Measurements from ENCODE around the gene TMOD2. TPM values are rescaled to one million over a fixed set of nuclear protein-coding genes. Genes with fewer than 3 reads are reported as not detected.
"Not testable (repeated sequence)": the region's sequence is repeated elsewhere in the genome, so short reads cannot be mapped to it uniquely, and the experiment has no call there.

The TMOD2 gene
- total RNA-seq, 1 donor from 2014 or later, result 8.4 TPM

DNA sequence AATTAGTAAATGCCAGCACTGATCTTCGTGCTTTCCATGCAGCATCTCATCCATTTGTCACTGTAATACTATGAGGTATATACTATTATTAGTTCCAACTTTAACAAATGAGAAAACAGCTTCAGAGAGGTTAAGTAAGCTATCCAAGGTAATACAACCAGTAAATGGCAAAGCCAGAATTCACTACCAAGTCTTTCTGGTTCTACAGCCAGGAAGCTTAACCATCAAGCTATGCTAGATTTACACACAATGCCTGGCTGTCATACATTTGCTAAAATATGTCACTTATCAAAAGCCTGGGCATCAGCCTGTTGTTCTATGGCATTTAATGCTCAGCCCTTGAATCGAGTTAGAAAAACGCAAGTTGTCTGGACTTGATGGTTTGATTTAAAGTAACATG lies 32.6 kb downstream of the TMOD2 start:
- Histone ChIP-seq H3K4me3 (ENCODE audit: low read length in 3 of 3) (no peak overlapping the region), H3K9ac (ENCODE audit: low read depth in 1 of 3, low read length in 3 of 3) (no peak overlapping the region), H3K27ac (ENCODE audit: low read depth, low read length) (no peak overlapping the region), H3K36me3 (ENCODE audit: control insufficient read depth in 3 of 3, insufficient read depth in 3 of 3, low read length in 3 of 3) (peaks cover 8 to 22% (median 9%) of the 10 kb centered on the region in 3 donors), H3K4me1 (ENCODE audit: control insufficient read depth in 3 of 3, insufficient read depth in 3 of 3, low read length in 3 of 3) (no peaks in the 10 kb centered on the region), H3K27me3 (ENCODE audit: control insufficient read depth in 3 of 3, insufficient read depth in 3 of 3, low read length in 3 of 3) (no peaks in the 10 kb centered on the region), H3K9me3 (ENCODE audit: control insufficient read depth in 3 of 3, low read length in 3 of 3) (no peaks in the 10 kb centered on the region)

DNA sequence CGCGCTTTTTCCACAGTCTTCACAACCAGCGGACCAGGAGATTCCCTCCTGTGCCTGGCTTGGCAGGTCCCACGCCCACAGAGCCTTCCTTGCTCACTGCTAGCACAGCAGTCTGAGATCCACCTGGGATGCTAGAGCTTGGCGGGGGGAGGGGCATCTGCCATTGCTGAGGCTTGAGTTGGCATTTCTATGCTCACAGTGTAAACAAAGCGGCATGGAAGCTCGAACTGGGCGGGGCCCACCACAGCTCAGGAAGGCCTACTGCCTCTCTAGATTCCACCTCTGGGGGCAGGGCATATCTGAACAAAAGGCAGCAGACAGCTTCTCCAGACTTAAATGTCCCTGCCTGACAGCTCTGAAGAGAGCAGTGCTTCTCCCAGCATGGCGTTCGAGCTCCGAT lies 35.7 kb downstream of the TMOD2 start:
- H3K27ac ChIP-seq (ENCODE audit: low read depth, low read length); H3K27me3 ChIP-seq (ENCODE audit: control insufficient read depth in 3 of 3, insufficient read depth in 3 of 3, low read length in 3 of 3); H3K9ac ChIP-seq (ENCODE audit: low read depth in 1 of 3, low read length in 3 of 3); H3K9me3 ChIP-seq (ENCODE audit: control insufficient read depth in 3 of 3, low read length in 3 of 3); H3K4me1 ChIP-seq (ENCODE audit: control insufficient read depth in 3 of 3, insufficient read depth in 3 of 3, low read length in 3 of 3); H3K4me3 ChIP-seq (ENCODE audit: low read length in 3 of 3): not testable (repeated sequence)
- H3K36me3 ChIP-seq (ENCODE audit: control insufficient read depth in 3 of 3, insufficient read depth in 3 of 3, low read length in 3 of 3), result peaks cover 8 to 15% (median 9%) of the 10 kb centered on the region in 3 donors

DNA sequence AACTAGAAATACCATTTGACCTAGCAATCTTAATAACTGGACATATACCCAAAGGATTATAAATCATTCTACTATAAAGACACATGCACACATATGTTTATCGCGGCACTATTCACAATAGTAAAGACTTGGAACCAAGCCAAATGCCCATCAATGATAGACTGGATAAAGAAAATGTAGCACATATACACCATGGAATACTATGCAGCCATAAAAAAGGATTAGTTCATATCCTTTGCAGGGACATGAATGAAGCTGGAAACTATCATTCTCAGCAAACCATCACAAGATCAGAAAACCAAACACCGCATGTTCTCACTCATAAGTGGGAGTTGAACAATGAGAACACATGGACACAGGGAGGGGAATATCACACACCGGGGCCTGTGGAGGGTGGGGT lies 41.1 kb downstream of the TMOD2 start:
- H3K27ac ChIP-seq (ENCODE audit: low read depth, low read length); H3K4me1 ChIP-seq (ENCODE audit: control insufficient read depth in 3 of 3, insufficient read depth in 3 of 3, low read length in 3 of 3); H3K36me3 ChIP-seq (ENCODE audit: control insufficient read depth in 3 of 3, insufficient read depth in 3 of 3, low read length in 3 of 3); H3K9ac ChIP-seq (ENCODE audit: low read depth in 1 of 3, low read length in 3 of 3); H3K27me3 ChIP-seq (ENCODE audit: control insufficient read depth in 3 of 3, insufficient read depth in 3 of 3, low read length in 3 of 3); H3K9me3 ChIP-seq (ENCODE audit: control insufficient read depth in 3 of 3, low read length in 3 of 3); H3K4me3 ChIP-seq (ENCODE audit: low read length in 3 of 3): not testable (repeated sequence)

DNA sequence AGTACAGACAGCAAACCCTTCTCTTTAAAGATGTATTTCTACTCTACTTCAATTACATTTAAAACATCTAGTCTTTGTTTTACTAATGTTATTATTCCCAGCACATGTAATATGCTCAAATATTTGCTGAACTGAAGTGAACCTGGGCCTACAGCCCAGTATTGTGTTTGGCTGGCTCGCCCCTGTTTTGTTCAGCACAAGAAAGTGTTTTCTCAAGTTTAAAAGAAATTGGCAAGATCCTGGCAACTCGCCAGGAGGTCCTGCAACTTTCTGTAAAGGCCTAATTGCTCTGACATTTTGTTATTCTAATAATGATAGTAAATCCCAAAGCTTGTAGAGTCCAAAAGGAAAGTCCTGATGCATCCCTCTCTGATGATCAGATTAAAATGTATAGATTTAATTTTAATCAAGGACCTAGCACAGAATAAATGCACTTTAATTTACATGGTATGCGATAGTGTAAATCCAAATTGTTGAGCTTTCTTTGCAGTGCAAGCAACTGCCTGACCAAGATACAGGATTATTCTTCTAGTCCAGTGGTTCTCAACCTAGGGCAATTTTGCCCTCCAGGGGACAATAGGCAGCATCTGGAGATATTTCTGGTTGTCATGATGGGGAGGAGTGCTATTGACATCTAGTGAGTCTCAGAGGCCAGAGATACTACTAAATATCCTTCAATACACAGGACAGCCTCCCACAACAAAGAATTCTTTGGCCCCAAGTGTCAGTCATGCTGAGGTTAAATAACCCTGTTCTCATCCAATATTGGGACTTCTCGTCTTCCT lies 42.3 kb downstream of the TMOD2 start:
- H3K27ac ChIP-seq (ENCODE audit: low read depth, low read length), result no peak overlapping the region
- no peaks in the 10 kb centered on the region for H3K4me1 ChIP-seq (ENCODE audit: control insufficient read depth in 3 of 3, insufficient read depth in 3 of 3, low read length in 3 of 3)
- H3K27me3 ChIP-seq (ENCODE audit: control insufficient read depth in 3 of 3, insufficient read depth in 3 of 3, low read length in 3 of 3), result no peaks in the 10 kb centered on the region
- H3K4me3 ChIP-seq (ENCODE audit: low read length in 3 of 3), result no peak overlapping the region
- no peak overlapping the region for H3K9ac ChIP-seq (ENCODE audit: low read depth in 1 of 3, low read length in 3 of 3)
- H3K36me3 ChIP-seq (ENCODE audit: control insufficient read depth in 3 of 3, insufficient read depth in 3 of 3, low read length in 3 of 3), result peaks cover 4 to 7% (median 4%) of the 10 kb centered on the region in 3 donors
- no peaks in the 10 kb centered on the region for H3K9me3 ChIP-seq (ENCODE audit: control insufficient read depth in 3 of 3, low read length in 3 of 3)

DNA sequence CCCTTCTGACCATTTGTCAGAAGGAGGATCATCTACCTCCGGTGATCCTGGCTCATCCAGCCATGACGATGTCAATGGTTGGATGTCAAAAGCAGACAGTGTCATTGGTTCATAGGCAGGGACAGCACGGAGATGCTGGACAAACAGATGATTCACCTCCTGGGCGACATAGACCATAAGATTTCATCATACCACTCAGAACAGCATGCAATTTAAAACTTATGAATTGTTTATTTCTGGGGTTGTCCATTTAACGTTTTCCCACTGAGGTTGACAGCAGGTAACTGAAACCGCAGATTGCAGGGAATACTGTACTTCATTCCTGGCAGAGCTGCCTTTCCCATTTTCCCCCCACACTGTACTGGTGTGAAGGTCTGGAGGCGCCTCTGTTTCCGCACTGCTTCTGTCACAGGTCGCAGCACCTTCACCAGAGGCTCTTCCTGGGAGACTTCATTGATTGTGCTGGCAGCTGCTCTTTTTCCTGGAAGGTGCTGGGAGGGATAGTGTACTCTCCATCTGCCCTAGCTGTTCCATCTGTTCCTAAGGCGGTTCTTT lies 45.5 kb downstream of the TMOD2 start:
- Histone ChIP-seq H3K27me3 (ENCODE audit: control insufficient read depth in 3 of 3, insufficient read depth in 3 of 3, low read length in 3 of 3) (no peaks in the 10 kb centered on the region), H3K9me3 (ENCODE audit: control insufficient read depth in 3 of 3, low read length in 3 of 3) (no peaks in the 10 kb centered on the region), H3K4me1 (ENCODE audit: control insufficient read depth in 3 of 3, insufficient read depth in 3 of 3, low read length in 3 of 3) (no peaks in the 10 kb centered on the region), H3K27ac (ENCODE audit: low read depth, low read length) (no peak overlapping the region), H3K4me3 (ENCODE audit: low read length in 3 of 3) (no peak overlapping the region), H3K36me3 (ENCODE audit: control insufficient read depth in 3 of 3, insufficient read depth in 3 of 3, low read length in 3 of 3) (peaks cover 4 to 13% (median 8%) of the 10 kb centered on the region in 3 donors), H3K9ac (ENCODE audit: low read depth in 1 of 3, low read length in 3 of 3) (no peak overlapping the region)

DNA sequence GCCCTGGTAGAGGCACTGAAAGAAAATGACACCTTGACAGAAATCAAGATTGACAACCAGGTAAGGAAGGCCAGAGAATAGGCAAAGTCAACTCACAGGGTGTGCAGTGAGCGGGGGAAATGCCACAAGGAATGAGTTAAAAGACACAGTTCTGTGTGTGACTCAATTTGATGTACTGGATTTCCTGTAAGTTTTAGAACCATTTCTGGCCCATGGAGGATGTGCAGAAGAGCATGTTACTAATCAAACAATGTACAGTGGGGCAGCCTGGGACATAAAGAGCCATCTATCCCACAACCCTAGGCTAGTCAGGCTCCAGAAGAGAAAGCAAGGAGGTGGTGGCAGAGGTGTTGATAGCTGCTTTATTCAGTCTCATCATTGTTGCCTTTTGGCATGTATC lies 46.9 kb downstream of the TMOD2 start:
- Histone ChIP-seq H3K4me3 (ENCODE audit: low read length in 3 of 3) (no peak overlapping the region), H3K36me3 (ENCODE audit: control insufficient read depth in 3 of 3, insufficient read depth in 3 of 3, low read length in 3 of 3) (peaks cover 4 to 13% (median 8%) of the 10 kb centered on the region in 3 donors)

DNA sequence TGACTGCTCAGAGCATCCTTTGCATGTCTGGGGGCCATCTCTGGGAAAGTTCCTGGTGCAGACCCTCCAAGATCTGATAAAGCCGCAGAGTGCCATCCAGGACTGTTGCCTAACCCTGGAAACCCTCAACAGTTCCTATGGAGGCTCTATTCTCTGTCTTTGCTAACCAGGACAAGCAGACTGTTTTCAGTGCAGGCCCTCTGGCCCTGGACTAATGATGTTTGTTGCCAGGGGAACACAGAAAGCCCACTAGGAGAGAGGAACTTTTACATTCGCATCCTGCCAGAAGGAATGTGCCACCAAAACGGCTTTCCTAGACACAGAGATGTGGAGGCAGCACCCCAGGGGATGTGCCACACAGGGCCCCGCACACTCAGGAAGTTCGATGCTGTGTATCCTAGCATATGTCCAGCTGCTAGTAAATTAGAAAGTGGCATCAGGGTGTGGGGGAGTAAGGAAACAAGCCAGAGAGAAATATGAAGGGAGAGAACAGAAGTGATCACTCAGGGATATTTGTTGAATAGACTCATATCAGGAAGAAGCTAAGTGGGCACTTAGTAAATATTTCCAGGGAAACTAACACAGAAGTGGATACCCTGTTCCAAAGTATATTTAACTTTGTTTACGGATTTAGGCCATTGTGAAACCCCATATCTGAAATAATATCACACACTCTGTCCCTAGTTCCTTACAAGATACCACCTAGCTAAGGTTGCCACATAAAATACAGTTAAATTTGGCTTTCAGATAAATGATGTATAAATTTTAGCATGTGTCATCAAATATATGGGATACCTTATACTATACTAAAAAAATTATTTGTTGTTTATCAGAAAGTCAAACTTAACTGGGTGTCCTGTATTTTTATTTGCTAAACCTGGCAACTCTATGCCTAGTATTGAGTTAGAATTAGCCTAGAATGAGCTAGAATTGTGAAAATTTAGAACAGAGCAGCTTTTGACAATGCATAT lies 48.2 kb downstream of the TMOD2 start:
- Histone ChIP-seq H3K27ac (ENCODE audit: low read depth, low read length) (no peak overlapping the region), H3K27me3 (ENCODE audit: control insufficient read depth in 3 of 3, insufficient read depth in 3 of 3, low read length in 3 of 3) (no peaks in the 10 kb centered on the region), H3K9ac (ENCODE audit: low read depth in 1 of 3, low read length in 3 of 3) (no peak overlapping the region), H3K9me3 (ENCODE audit: control insufficient read depth in 3 of 3, low read length in 3 of 3) (no peaks in the 10 kb centered on the region), H3K4me1 (ENCODE audit: control insufficient read depth in 3 of 3, insufficient read depth in 3 of 3, low read length in 3 of 3) (no peaks in the 10 kb centered on the region), H3K4me3 (ENCODE audit: low read length in 3 of 3) (no peak overlapping the region), H3K36me3 (ENCODE audit: control insufficient read depth in 3 of 3, insufficient read depth in 3 of 3, low read length in 3 of 3) (peaks cover 4 to 13% (median 11%) of the 10 kb centered on the region in 3 donors)

More for the DNA sequence above, 46.9 kb downstream of the TMOD2 start:
- Histone ChIP-seq H3K4me1 (ENCODE audit: control insufficient read depth in 3 of 3, insufficient read depth in 3 of 3, low read length in 3 of 3) (no peaks in the 10 kb centered on the region), H3K9me3 (ENCODE audit: control insufficient read depth in 3 of 3, low read length in 3 of 3) (no peaks in the 10 kb centered on the region), H3K27ac (ENCODE audit: low read depth, low read length) (no peak overlapping the region), H3K27me3 (ENCODE audit: control insufficient read depth in 3 of 3, insufficient read depth in 3 of 3, low read length in 3 of 3) (no peaks in the 10 kb centered on the region), H3K9ac (ENCODE audit: low read depth in 1 of 3, low read length in 3 of 3) (no peak overlapping the region)

DNA sequence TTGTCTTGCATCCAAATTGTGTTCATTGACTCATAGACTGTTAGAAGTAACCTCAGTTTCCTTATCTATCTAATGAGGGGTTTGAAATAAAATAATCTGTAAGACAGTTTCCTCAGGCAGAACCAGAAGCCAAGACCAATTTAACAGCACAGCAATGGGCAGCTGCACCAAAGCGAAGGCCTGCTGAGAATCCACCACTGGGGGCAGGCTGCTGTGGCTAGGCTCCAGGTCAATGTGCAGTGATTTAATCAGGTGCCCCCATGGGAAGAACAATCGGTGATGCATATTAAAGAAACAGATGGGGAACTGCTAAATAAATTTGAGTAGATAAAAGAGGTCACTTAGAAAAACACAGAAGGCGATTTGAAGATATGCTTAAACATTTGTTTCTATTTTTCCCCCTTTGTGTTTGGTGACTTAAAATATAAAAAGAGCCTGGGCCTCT lies 50.0 kb downstream of the TMOD2 start:
- H3K4me1 ChIP-seq (ENCODE audit: control insufficient read depth in 3 of 3, insufficient read depth in 3 of 3, low read length in 3 of 3), result no peaks in the 10 kb centered on the region
- no peaks in the 10 kb centered on the region for H3K27me3 ChIP-seq (ENCODE audit: control insufficient read depth in 3 of 3, insufficient read depth in 3 of 3, low read length in 3 of 3)
- peaks cover 4 to 16% (median 13%) of the 10 kb centered on the region in 3 donors for H3K36me3 ChIP-seq (ENCODE audit: control insufficient read depth in 3 of 3, insufficient read depth in 3 of 3, low read length in 3 of 3)
- H3K27ac ChIP-seq (ENCODE audit: low read depth, low read length), result no peak overlapping the region
- H3K4me3 ChIP-seq (ENCODE audit: low read length in 3 of 3), result no peak overlapping the region
- H3K9me3 ChIP-seq (ENCODE audit: control insufficient read depth in 3 of 3, low read length in 3 of 3), result no peaks in the 10 kb centered on the region
- H3K9ac ChIP-seq (ENCODE audit: low read depth in 1 of 3, low read length in 3 of 3), result no peak overlapping the region

DNA sequence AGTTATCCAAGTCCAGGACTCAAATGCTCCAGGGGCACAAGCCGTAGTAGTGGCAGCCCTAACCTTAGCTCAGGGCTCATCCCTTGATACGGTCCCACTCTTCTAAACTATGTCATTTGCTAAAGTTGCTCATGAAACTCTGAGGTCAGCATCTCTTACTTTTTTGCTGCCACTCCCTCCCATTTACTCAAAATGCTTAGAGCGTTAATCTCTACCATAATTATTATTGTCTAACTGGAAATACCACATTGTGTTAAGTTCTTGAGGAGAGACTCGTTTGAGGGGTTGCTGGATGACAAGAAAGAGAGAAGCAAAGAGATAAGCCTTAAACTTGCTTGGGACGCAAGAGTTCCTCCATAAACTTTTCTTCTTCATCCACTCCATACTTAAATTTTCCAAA lies 51.2 kb downstream of the TMOD2 start:
- Histone ChIP-seq H3K9ac (ENCODE audit: low read depth in 1 of 3, low read length in 3 of 3) (no peak overlapping the region), H3K4me3 (ENCODE audit: low read length in 3 of 3) (no peak overlapping the region), H3K27me3 (ENCODE audit: control insufficient read depth in 3 of 3, insufficient read depth in 3 of 3, low read length in 3 of 3) (no peaks in the 10 kb centered on the region), H3K36me3 (ENCODE audit: control insufficient read depth in 3 of 3, insufficient read depth in 3 of 3, low read length in 3 of 3) (peaks cover 4 to 26% (median 20%) of the 10 kb centered on the region in 3 donors), H3K4me1 (ENCODE audit: control insufficient read depth in 3 of 3, insufficient read depth in 3 of 3, low read length in 3 of 3) (no peaks in the 10 kb centered on the region), H3K27ac (ENCODE audit: low read depth, low read length) (no peak overlapping the region), H3K9me3 (ENCODE audit: control insufficient read depth in 3 of 3, low read length in 3 of 3) (no peaks in the 10 kb centered on the region)

All from skeletal muscle tissue (tissue), 4 donors.